GM21825 (cell line): Measurements from ENCODE around the gene NCOA7.
"Not testable (repeated sequence)": the region's sequence is repeated elsewhere in the genome, so short reads cannot be mapped to it uniquely, and the experiment has no call there.

ENCODE experiments used
- ATAC-seq: cut with Tn5 transposase; IDR thresholded peaks from one replicate; pipeline ENCODE4 v1.9.1; 2021; ENCODE audit warnings: mild to moderate bottlenecking, moderate library complexity; ENCODE audit not compliant: unreplicated experiment

Gene NCOA7

GRCh38 chr6:125791820-125792165, 1.0 kb downstream of the NCOA7 start:
- ATAC-seq: no peak

DNA sequence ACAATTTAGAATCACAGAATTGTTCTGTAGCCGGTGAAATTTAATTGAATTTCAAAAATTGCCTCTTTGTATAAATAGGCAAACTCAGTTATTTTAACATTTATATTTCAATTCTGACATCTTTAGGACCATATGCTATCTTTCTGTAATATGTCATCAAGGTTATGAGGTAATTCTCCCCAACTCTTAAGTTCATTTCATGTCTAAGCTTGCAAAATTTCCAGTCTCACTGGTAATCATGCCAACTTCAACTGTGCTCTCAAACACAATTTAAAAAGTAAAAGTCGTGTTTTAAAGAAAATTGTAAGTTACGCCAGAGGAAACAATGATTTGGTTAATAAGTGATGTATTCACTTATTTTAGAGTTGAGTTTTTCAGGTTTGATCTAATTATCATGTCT, 1.4 kb downstream of the NCOA7 start:
- ATAC-seq: no peak

- no peak for ATAC-seq
Observed at GRCh38 chr6:125792680-125793079, 1.9 kb downstream of the NCOA7 start.

- no peak for ATAC-seq
Observed at GRCh38 chr6:125793280-125793679, 2.5 kb downstream of the NCOA7 start.

- peak; percentile 13 for ATAC-seq
Observed at GRCh38 chr6:125793863-125794262, 3.1 kb downstream of the NCOA7 start.

DNA sequence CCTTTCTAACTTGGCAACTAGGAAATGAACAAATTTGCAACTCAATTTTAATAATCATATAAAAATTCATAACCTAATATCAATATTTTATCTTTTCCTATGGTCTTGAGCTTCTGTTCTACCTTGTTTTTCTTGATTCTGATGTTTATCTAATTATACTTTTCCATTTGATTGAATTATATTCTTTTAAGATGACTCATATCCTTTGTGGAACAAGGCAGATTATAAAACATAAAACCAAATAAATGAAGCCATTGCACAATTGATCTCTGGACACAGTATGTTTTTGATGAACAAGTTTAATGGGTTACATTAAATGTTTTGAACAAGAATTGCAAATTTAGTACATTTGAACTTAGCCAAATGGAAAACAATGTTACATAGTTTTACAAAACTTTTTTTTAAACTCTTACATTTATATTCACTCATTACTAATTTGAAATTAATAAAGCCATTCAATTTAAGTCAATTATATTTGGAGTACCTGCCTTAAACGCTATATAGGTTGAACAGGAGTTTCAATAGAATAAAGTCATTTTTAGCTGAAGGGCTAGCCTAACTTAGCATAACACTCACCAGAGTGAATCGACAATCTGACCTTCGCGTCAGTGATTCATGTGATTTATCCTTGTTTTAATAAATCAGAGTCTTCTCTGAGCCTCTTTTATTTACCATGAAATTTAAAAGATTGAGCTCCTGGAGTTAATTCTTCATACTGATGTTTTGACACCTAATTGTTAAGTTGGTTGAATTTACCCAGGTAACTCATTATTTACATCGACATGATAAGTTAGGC, 3.8 kb downstream of the NCOA7 start:
- no peak for ATAC-seq

GRCh38 chr6:125795301-125795700, 4.5 kb downstream of the NCOA7 start:
- ATAC-seq: no peak

DNA sequence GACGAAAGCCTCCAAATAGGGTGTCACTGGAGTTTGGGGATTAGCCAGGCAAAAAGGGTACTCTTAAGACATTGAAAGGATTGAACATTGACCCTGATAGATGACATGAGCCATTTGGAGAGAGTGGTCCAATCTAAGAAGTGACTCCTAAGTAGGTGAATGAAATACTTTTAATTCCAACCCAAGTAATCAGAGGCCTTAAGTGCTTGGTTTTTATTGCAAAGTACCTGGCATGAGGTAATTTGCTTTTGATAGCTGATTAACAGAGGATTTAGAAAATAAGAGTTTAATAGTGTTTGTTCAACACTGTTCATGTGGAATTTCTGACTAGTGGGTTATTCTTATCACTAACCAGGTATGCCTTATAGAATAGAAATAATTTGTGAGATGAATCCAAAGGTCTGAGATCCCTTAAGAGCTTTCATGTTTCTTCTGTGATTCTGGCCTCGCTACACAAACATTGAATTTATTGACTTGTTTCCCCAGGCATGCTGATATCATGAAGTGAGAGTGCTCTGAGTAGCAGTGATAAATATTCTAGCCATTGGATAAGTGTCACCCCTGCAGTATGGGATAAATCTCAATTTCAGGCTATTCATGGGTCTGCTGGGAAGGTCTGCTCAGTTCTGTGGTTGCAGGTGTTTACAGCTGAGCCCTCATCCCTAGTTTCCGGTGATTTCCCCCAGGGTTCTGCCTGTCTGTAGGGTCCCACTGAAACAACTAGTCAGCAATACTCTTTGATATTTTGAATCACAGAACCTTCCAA, 6.5 kb downstream of the NCOA7 start:
- no peak for ATAC-seq

- ATAC-seq: no peak
Observed at GRCh38 chr6:125797886-125798444, 7.2 kb downstream of the NCOA7 start.

- peak; percentile 80 for ATAC-seq
Observed at GRCh38 chr6:125798734-125799508, 8.2 kb downstream of the NCOA7 start.

GRCh38 chr6:125802383-125802782, 11.6 kb downstream of the NCOA7 start:
- ATAC-seq: no peak

DNA sequence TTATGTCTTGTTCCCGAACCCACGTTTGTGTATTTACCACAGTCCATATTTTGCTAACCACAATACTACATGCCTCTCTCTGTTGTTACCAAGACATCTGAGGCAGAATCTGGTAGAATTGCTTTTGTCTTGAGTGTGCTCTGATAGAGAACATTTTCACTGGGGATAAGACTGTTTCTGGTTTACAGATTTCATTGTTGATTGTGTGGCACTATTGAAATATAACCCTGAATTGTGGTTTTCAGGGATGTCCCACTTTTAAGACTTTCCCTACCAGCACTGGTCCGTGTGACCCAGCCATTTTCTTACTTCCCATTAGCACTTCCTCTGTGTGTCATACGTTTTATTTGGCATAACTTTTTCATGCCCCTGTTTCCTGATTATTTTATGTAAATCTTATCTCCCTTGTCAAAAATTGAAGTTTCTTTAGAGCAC, 12.2 kb downstream of the NCOA7 start:
- ATAC-seq: peak; percentile 18

DNA sequence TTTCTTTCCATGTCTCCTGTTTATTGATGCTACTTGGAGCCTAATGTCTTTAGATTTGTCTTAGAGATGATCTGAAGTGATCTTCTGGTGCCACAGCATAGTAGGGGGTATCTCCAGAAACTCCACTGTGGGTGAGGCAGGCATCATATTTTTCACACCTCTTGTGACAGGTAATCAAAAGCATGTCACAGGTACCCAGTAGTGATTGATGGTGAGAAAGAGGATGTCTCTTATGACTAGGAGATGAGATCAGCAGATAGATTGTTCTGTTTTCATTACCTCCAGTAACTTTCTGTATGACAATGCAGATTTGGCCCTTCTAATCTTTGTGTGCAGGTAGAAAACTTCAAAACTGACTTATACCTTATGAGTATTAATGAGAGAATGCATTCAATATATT, 13.5 kb downstream of the NCOA7 start:
- ATAC-seq: peak; percentile 47

GRCh38 chr6:125804866-125805425, 14.2 kb downstream of the NCOA7 start:
- ATAC-seq: not testable (repeated sequence)

- no peak for ATAC-seq
Observed at GRCh38 chr6:125806813-125807212, 16.1 kb downstream of the NCOA7 start.

- ATAC-seq: peak; percentile 29
Observed at GRCh38 chr6:125807293-125807692, 16.5 kb downstream of the NCOA7 start.

GRCh38 chr6:125808060-125808459, 17.3 kb downstream of the NCOA7 start:
- peak; percentile 29 for ATAC-seq

DNA sequence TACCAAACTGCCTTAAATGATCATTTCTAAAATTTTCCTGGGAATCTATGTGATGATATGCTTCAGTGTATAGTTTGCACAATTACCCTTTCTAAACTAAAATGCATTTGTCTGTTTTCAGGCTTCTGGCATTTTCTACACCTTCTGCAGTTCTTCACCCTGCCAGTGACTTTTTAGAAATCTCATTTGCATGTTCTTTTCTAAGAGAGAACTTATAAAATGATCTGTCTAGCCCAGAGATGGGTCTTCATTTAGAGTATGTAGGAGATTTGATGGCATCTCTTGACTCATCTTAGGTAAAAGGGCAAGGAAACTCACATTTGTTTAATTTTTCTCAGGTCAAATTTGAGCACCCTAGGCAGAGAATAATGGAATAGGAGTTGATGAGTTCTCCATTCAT, 17.8 kb downstream of the NCOA7 start:
- no peak for ATAC-seq

- no peak for ATAC-seq
Observed at GRCh38 chr6:125809570-125810170, 18.9 kb downstream of the NCOA7 start.

DNA sequence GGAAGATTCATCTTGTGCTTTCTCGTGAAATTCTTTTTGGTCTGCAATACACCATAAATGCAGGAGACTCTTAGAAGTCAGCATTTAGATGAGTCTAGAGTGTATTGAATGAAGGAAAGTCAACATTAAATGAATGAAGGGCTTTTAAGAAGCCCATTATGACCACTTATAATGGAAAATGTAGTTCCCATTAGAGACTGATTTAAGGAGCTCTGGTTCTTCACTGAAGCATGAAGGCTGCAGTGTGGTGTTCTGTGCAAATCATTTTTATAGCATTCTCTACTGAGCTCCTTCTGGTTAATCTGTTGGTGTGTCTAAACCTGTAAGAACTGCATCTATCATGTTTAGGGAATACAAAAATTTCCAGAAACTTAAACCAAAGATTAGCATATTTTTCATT, 19.7 kb downstream of the NCOA7 start:
- ATAC-seq: no peak
